Spleen (tissue), 11 donors: Measurements from ENCODE around the gene EGLN2. TPM values are rescaled to one million over a fixed set of nuclear protein-coding genes. Genes with fewer than 3 reads are reported as not detected.
"Not testable (repeated sequence)": the region's sequence is repeated elsewhere in the genome, so short reads cannot be mapped to it uniquely, and the experiment has no call there.

Source experiments
- DNase-seq: peaks from one replicate; pipeline ENCODE4 v3.0.0-alpha.2; 2020
- H3K27ac ChIP-seq, 8 donors: fragments of 200-600 bp; sonication (generic) in 7 of 8; 1 replicate in 4 of 8; 2 replicates in 4 of 8; pipeline versions ENCODE4 v1.5.0 to v1.8.0; 2016 to 2021; ENCODE audit warnings: inconsistent platforms in 4 of 8, mild to moderate bottlenecking in 4 of 8, moderate library complexity in 1 of 8
- H3K27me3 ChIP-seq, 7 donors: fragments of 200-600 bp; sonication (generic) in 6 of 7; replicated peaks in 1 of 7; 1 replicate in 4 of 7; 2 replicates in 3 of 7; pipeline versions ENCODE4 v1.5.0 to v1.8.0; 2016 to 2021; ENCODE audit warnings: inconsistent platforms in 3 of 7, mild to moderate bottlenecking in 1 of 7
- H3K36me3 ChIP-seq, 6 donors: fragments of 200-600 bp; sonication (generic) in 5 of 6; 1 replicate in 4 of 6; 2 replicates in 2 of 6; pipeline versions ENCODE4 v1.5.0 to v1.8.0; 2016 to 2021; ENCODE audit warnings: inconsistent platforms in 2 of 6
- H3K4me1 ChIP-seq, 6 donors: fragments of 200-600 bp; sonication (generic) in 5 of 6; 1 replicate in 3 of 6; 2 replicates in 3 of 6; pipeline versions ENCODE4 v1.5.0 to v1.8.0; 2016 to 2021; ENCODE audit warnings: inconsistent platforms in 3 of 6
- H3K4me3 ChIP-seq, 8 donors: fragments of 200-600 bp; sonication (generic) in 7 of 8; 1 replicate in 4 of 8; 2 replicates in 4 of 8; pipeline versions ENCODE4 v1.5.0 to v1.8.0; 2016 to 2021; ENCODE audit warnings: inconsistent platforms in 4 of 8, mild to moderate bottlenecking in 4 of 8, moderate library complexity in 2 of 8
- H3K9me3 ChIP-seq, 8 donors: fragments of 200-600 bp; sonication (generic) in 7 of 8; 1 replicate in 4 of 8; 2 replicates in 4 of 8; pipeline versions ENCODE4 v1.5.0 to v1.8.0; 2016 to 2021; ENCODE audit warnings: inconsistent platforms in 4 of 8
- CTCF ChIP-seq, 11 experiments: fragments of 200-600 bp in 7 of 11; fragments of 450-650 bp in 4 of 11; sonication (generic) in 4 of 11; IDR thresholded peaks in 8 of 11; conservative IDR thresholded peaks in 3 of 11; 1 replicate in 7 of 11; 2 replicates in 4 of 11; pipeline versions ENCODE4 v1.4.0 to v1.8.0; 2016 to 2021; ENCODE audit warnings: antibody characterized with exemption in 11 of 11, inconsistent platforms in 4 of 11, mild to moderate bottlenecking in 1 of 11
- POLR2A ChIP-seq, 3 donors: fragments of 450-650 bp; IDR thresholded peaks; one replicate each; pipeline ENCODE4 v1.5.1; 2017; ENCODE audit warnings: antibody characterized with exemption in 3 of 3, mild to moderate bottlenecking in 1 of 3
- POLR2AphosphoS5 ChIP-seq, 3 donors: sonication (generic); formaldehyde crosslinking; IDR thresholded peaks; one replicate each; pipeline ENCODE4 v1.5.1; 2017; ENCODE audit warnings: antibody characterized with exemption in 3 of 3
- WGBS, 5 donors: extraction: QIAGEN DNeasy Blood & Tissue Kit in 3 of 5; methylation state at CpG; one replicate each; pipeline versions ENCODE4 v1.1.5 to v1.1.7; 2013 to 2018; 5-methylcytosine and 5-hydroxymethylcytosine counted together
- intact Hi-C: fragments of 100-400 bp; cut with DNase I; formaldehyde crosslinking; loops from one replicate; pipeline ENCODE4 v1.15.0; 2023; ENCODE audit warnings: low total_unique reads
- polyA plus RNA-seq, 3 donors: library from polyadenylated mRNA; stranded (reverse); fragments of 200-250 nt; gene quantifications; one replicate each; pipeline ENCODE4 v1.2.1, GENCODE V29; 2013
- total RNA-seq, 7 donors: library from RNA; depleted of rRNA in 3 of 7; stranded (reverse); fragments of >200 nt in 3 of 7; fragmentation: NEBNext Ultra II Directional in 4 of 7; extraction: Animal tissue kit (Norgen Biotek cat#: 25700) in 4 of 7; gene quantifications; one replicate each; pipeline versions ENCODE4 v1.1.0 to v1.2.1, GENCODE V29; 2016 to 2021
- donor health status: healthy with polysubstance abuse.
- donor health status: DM: no; HTN: no; CAD: no; lungs with moderate emphysema.
- donor health status: DM: no; HTN: no; CAD: no.
- donor health status: Bipolar disorder and iron deficiency.
- donor health status: healthy.
- donor health status: DM: no; HTN: no; CAD: no.
- donor health status: DM: yes; HTN: yes; CAD: no.

The EGLN2 gene
- total and polyA plus RNA-seq, 10 donors: 109 to 238 (median 163) TPM

DNA sequence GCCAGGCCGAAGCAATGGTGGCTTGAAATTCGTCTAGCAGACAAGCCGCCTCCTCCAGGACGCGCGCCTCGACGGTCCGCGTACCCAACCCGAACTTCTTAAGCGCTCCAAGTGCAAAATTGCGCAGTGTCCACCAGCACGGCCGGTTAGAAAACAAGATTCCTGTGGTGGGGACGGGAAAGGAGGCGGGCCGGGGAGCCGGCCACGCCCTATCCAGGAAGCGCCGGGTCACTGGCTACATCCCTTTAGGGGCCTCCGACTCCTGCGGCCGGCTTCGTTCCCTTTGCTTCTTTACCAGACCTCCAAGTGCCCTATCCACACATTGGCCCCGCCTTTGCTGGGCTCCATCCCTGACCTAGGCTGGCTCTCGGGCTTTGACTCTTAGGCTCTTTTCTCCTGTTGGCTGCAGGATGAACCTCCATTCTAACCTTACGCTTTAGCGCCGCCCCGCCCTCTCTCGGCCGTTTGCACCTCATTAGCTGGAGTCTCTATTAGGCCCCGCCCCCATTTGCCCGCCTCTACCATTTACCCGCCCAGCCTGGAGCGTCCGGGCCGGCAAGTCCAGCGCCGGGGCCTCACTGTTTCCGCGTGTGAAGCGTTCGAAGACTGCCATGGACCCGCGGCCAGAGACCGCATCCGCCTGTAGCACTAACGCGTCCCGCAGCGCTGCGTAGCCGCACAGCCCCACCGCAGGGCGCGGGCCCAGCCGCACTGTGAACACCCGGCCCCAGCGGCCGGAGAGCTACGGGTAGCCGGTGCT lies 11.8 kb downstream of the EGLN2 start:
- H3K9me3 ChIP-seq, intact Hi-C loops, H3K27me3 ChIP-seq: not testable (repeated sequence)
- peaks cover 0 to 43% (median 25%) of the 10 kb centered on the region in 6 donors for H3K36me3 ChIP-seq
- WGBS, 5 donors: 1 to 11% (median 6%) methylated on average over 18 to 65 of the region's 65 CpGs
- H3K27ac ChIP-seq: peak overlapping the region in 7 of 8 donors; percentile 77 to 98 (median 83)
- peak; percentile 94 for DNase-seq
- peaks cover 52 to 82% (median 67%) of the 10 kb centered on the region in 6 donors for H3K4me1 ChIP-seq
- H3K4me3 ChIP-seq: peak overlapping the region; percentile 33 to 73 (median 48)
- peak in 5 of 11 experiments; percentile 12 to 44 (median 32) for TF ChIP-seq CTCF (IDR thresholded peaks at IDR 0.05 in 8 of 11, conservative IDR thresholded peaks at IDR 0.05 in 3 of 11)
- peak; percentile 57 to 79 (median 71) for TF ChIP-seq POLR2AphosphoS5 (IDR thresholded peaks at IDR 0.05)

DNA sequence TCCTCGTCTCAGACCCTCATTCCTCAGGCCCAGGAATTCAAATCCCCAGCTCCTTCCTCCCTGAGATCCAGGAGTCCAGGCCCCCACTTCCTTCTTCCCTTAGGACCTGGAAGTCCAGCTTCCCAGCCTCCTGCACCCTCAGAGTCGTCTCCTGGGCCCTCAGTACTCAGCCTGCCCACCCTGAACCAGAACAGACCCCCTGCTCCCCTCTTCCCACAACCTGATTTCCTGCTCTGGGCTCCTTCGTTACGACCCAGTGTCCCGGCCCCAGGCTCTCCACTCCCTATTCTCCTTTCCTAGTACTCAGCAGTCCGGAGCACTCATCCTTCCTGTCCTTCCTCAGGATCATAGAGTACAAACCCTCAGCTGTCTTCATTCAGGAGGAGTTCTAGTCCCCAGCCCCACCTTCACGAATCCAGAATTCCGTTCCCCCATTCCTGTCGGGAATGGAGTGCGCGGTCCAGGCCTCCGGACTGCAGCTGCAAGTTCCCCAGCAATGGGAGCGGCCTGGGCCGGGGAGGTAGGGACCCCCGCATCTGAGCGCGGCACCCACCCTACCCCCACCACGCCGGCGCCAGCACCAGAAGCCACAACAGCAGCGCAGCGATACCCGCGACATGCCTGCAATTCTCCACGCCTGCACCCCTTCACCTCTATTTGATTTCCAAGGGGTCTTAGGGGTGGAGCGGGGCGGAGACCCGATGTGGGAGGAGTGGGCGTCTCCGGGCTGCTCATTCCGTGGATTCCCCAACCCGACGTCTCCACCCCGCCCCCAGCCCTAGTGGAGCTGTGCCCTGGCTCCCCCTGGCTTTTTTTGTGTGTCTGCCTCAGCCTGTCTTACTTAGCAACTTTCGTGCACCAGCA lies 12.7 kb downstream of the EGLN2 start:
- peak; percentile 84 for DNase-seq
- WGBS, 5 donors: 8 to 17% (median 12%) methylated on average over 25 to 35 of the region's 35 CpGs
- H3K4me1 ChIP-seq: peaks cover 45 to 76% (median 58%) of the 10 kb centered on the region in 6 donors
- H3K27ac ChIP-seq: peak overlapping the region in 6 of 8 donors; percentile 79 to 98 (median 90)
- intact Hi-C loops: no loop called here
- H3K9me3 ChIP-seq: no peaks in the 10 kb centered on the region
- TF ChIP-seq POLR2AphosphoS5 (IDR thresholded peaks at IDR 0.05) (peak in 1 of 3 donors; percentile 63), CTCF (IDR thresholded peaks at IDR 0.05 in 8 of 11, conservative IDR thresholded peaks at IDR 0.05 in 3 of 11) (peak in 3 of 11 experiments; percentile 14 to 43 (median 16)), POLR2A (IDR thresholded peaks at IDR 0.05) (no peak)
- H3K4me3 ChIP-seq: peak overlapping the region; percentile 16 to 73 (median 48)
- H3K36me3 ChIP-seq: peaks cover 0 to 34% (median 25%) of the 10 kb centered on the region in 6 donors
- no peaks in the 10 kb centered on the region for H3K27me3 ChIP-seq

GRCh38 chr19:40812571-40812970 lies 13.6 kb downstream of the EGLN2 start:
- H3K27me3 ChIP-seq, H3K9me3 ChIP-seq, intact Hi-C loops, DNase-seq, H3K4me3 ChIP-seq: not testable (repeated sequence)
- Histone ChIP-seq H3K4me1 (peaks cover 36 to 74% (median 51%) of the 10 kb centered on the region in 6 donors), H3K27ac (peak overlapping the region in 3 of 8 donors; percentile 23 to 98 (median 38)), H3K36me3 (peaks cover 0 to 26% (median 20%) of the 10 kb centered on the region in 6 donors)
- 84 to 93% (median 86%) methylated on average over 7 of the region's 7 CpGs for WGBS, 5 donors

DNA sequence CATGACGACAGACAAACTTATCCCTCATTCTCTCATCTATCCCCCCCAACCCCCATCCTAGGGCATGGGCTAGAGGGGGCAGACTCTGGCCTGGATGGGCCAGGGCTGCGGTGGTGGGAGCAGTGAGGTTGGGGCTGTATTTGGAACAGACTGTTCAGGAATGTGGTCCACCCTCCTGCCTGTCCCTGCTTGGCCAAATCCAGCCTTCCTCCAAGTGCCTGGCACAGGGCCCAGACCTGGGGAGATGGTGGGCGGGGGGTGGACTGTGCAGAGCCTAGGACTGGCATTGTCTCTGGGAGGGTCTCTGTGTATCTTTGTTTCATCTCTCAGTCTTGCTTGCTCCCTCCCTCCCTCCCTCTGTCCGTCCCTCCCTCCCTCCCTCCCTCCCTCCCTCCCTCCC lies 14.2 kb downstream of the EGLN2 start:
- Histone ChIP-seq H3K36me3 (peaks cover 0 to 19% (median 14%) of the 10 kb centered on the region in 6 donors), H3K4me3 (no peak overlapping the region), H3K9me3 (no peaks in the 10 kb centered on the region), H3K27me3 (no peaks in the 10 kb centered on the region), H3K27ac (peak overlapping the region in 4 of 8 donors; percentile 22 to 98 (median 30)), H3K4me1 (peaks cover 31 to 74% (median 49%) of the 10 kb centered on the region in 6 donors)
- intact Hi-C loops: no loop called here
- 51 to 63% (median 56%) methylated on average over 4 of the region's 4 CpGs for WGBS, 5 donors
- TF ChIP-seq POLR2A (IDR thresholded peaks at IDR 0.05): no peak
- TF ChIP-seq CTCF (IDR thresholded peaks at IDR 0.05 in 8 of 11, conservative IDR thresholded peaks at IDR 0.05 in 3 of 11): no peak
- peak in 1 of 3 donors; percentile 9 for TF ChIP-seq POLR2AphosphoS5 (IDR thresholded peaks at IDR 0.05)
- no peak for DNase-seq
